K562 (cell line): Measurements from ENCODE around the gene AS3MT. TPM values are rescaled to one million over a fixed set of nuclear protein-coding genes. Genes with fewer than 3 reads are reported as not detected.

Source experiments
- BMI1 ChIP-seq: fragments of 150-350 bp; IDR thresholded peaks from 2 replicates; pipeline ENCODE4 v1.6.1; 2014; ENCODE audit warnings: low read length
- CTBP1 ChIP-seq: fragments of 450-650 bp; IDR thresholded peaks from 2 replicates; pipeline ENCODE4 v1.6.1; 2016; ENCODE audit warnings: borderline replicate concordance
- DNMT1 ChIP-seq: fragments of 450-650 bp; IDR thresholded peaks from 2 replicates; pipeline ENCODE4 v1.6.1; 2016; ENCODE audit warnings: antibody characterized with exemption, mild to moderate bottlenecking
- ETS2 ChIP-seq: IDR thresholded peaks from 2 replicates; pipeline ENCODE4 v1.6.1; 2016; ENCODE audit warnings: borderline replicate concordance, missing genetic modification characterization, mild to moderate bottlenecking, moderate library complexity, missing compliant biosample characterization; ENCODE audit not compliant: poor library complexity, severe bottlenecking
- FOXK2 ChIP-seq, 2 experiments: fragments of 450-650 bp; IDR thresholded peaks in 1 of 2; conservative IDR thresholded peaks in 1 of 2; 2 replicates each; pipeline ENCODE4 v1.6.1; 2016; ENCODE audit warnings: low read depth in 2 of 2, mild to moderate bottlenecking in 1 of 2
- JUNB ChIP-seq: fragments of 450-650 bp; formaldehyde crosslinking; conservative IDR thresholded peaks from 2 replicates; pipeline ENCODE4 v1.4.0; 2020; ENCODE audit warnings: mild to moderate bottlenecking
- MEIS2 ChIP-seq: fragments of 450-650 bp; IDR thresholded peaks from 2 replicates; pipeline ENCODE4 v1.6.1; 2014; ENCODE audit warnings: mild to moderate bottlenecking; ENCODE audit not compliant: partially characterized antibody
- NFYB ChIP-seq: IDR thresholded peaks from 2 replicates; pipeline ENCODE4 v1.6.1; 2011; ENCODE audit warnings: mild to moderate bottlenecking, moderate library complexity; ENCODE audit not compliant: insufficient read length; ENCODE audit errors: extremely low read depth
- POLR2A ChIP-seq: fragments of 450-650 bp; conservative IDR thresholded peaks from 2 replicates; pipeline ENCODE4 v1.6.1; 2016
- RFX1 ChIP-seq: fragments of 450-650 bp; IDR thresholded peaks from 2 replicates; pipeline ENCODE4 v1.6.1; 2016; ENCODE audit warnings: mild to moderate bottlenecking, moderate library complexity
- SMC3 ChIP-seq: conservative IDR thresholded peaks from 2 replicates; pipeline ENCODE4 v1.6.1; 2011; ENCODE audit warnings: low read depth, low read length, improper control_type of control experiment; ENCODE audit not compliant: insufficient read depth
- U2AF1 ChIP-seq: fragments of 200-400 bp; formaldehyde crosslinking; optimal IDR thresholded peaks from 2 replicates; pipeline ENCODE3; 2017; ENCODE audit warnings: mild to moderate bottlenecking, low read depth, low read length, moderate library complexity
- ZNF140 ChIP-seq: fragments of 250-450 bp; sonication (Bioruptor Pico); IDR thresholded peaks from 2 replicates; pipeline ENCODE4 v1.8.0; 2021; ENCODE audit warnings: moderate library complexity, mild to moderate bottlenecking, inconsistent platforms
- ZNF445 ChIP-seq: fragments of 250-450 bp; sonication (Bioruptor Pico); IDR thresholded peaks from 2 replicates; pipeline ENCODE4 v1.4.0; 2020; ENCODE audit warnings: low read depth, mild to moderate bottlenecking, moderate library complexity
- ZNF717 ChIP-seq: fragments of 250-450 bp; sonication (Bioruptor Pico); IDR thresholded peaks from 2 replicates; pipeline ENCODE4 v1.5.0; 2021
- ZNF830 ChIP-seq: fragments of 250-450 bp; sonication (Bioruptor Pico); IDR thresholded peaks from 2 replicates; pipeline ENCODE4 v1.5.0; 2021; ENCODE audit warnings: mild to moderate bottlenecking
- ZSCAN32 ChIP-seq: fragments of 450-650 bp; formaldehyde crosslinking; IDR thresholded peaks from 2 replicates; pipeline ENCODE4 v1.4.0; 2020; ENCODE audit warnings: mild to moderate bottlenecking, moderate library complexity
- polyA plus RNA-seq, 8 experiments: library from polyadenylated mRNA; depleted of rRNA in 4 of 8; stranded (reverse) in 5 of 8; unstranded in 3 of 8; fragments of >200 nt; fragmentation: Nextera tagmentation in 2 of 8; fragmentation: Illumina TruSeq in 1 of 8; extraction: Ambion mirVana in 2 of 8; extraction: Trizol in 1 of 8; gene quantifications; 2 replicates each; pipeline versions ENCODE4 v1.2.1 to v1.2.3, GENCODE V29; 2011 to 2014; ENCODE audit warnings: inconsistent platforms in 1 of 8, missing spikeins in 1 of 8
- total RNA-seq, 7 experiments: library from RNA; depleted of rRNA in 6 of 7; stranded (reverse); fragments of >200 nt in 6 of 7; fragmentation: Illumina TruSeq in 2 of 7; extraction: Trizol in 2 of 7; gene quantifications; 2 replicates each; pipeline versions ENCODE4 v1.2.1 to v1.2.3, GENCODE V29; 2011 to 2021; ENCODE audit warnings: low replicate concordance in 1 of 7
- TF ChIP-seq, protein P1 (sequence below): fragments of 450-650 bp; IDR thresholded peaks from 2 replicates; pipeline ENCODE4 v1.6.1; 2018; ENCODE audit not compliant: partially characterized antibody
- TF ChIP-seq, protein P2 (sequence below): fragments of 200-800 bp; sonication (Bioruptor generic); IDR thresholded peaks from 2 replicates; pipeline ENCODE4 v1.6.1; 2017; ENCODE audit warnings: missing genetic modification characterization, missing compliant biosample characterization
- TF ChIP-seq, protein P3 (sequence below): fragments of 250-450 bp; sonication (Bioruptor Pico); IDR thresholded peaks from 2 replicates; pipeline ENCODE4 v1.5.0; 2021
- TF ChIP-seq, protein P4 (sequence below): fragments of 450-650 bp; IDR thresholded peaks from 2 replicates; pipeline ENCODE4 v1.6.1; 2016; ENCODE audit warnings: low read depth, mild to moderate bottlenecking, moderate library complexity
- TF ChIP-seq, protein P5 (sequence below): conservative IDR thresholded peaks from 2 replicates; pipeline ENCODE4 v1.6.1; 2011; ENCODE audit warnings: low read depth, mild to moderate bottlenecking, low read length; ENCODE audit not compliant: control insufficient read depth

AS3MT gene
- total and polyA plus RNA-seq, 9 of the 15 experiments (the other 6 are each of a cell fraction or from before 2014, with no cell fraction given) = 0.04 to 0.33 (median 0.19) TPM; not detected in 2

DNA sequence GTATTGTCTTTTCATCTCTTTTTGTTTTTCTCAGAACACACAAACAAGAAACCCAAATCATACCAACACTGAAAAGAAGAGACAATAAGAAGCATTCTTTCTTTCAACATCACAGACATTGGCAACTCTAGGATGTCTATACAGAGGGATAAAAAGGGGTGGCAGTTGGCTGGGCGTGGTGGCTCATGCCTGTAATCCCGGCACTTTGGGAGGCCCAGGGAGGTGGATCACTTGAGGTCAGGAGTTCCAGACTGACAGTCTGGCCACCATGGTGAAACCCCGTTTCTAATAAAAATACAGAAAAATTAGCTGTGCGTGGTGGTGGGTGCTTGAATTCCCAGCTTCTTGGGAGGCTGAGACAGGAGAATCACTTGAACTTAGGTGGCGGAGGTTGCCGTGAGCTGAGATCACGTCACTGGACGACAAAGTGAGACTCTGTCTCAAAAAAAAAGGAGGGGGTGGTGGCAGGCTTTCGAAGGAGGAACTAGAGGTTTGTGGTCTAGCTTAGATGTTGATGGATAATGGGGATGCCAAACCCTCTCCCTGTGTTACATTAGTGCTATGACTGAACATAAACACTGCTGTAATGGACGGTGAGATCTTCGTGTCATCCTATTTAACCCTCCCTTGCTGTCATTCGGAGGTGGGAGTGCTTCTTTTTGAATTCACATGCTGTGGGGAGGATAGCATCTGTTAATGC, 58.2 kb downstream of the AS3MT start (continued):
- TF ChIP-seq, protein P1, sequence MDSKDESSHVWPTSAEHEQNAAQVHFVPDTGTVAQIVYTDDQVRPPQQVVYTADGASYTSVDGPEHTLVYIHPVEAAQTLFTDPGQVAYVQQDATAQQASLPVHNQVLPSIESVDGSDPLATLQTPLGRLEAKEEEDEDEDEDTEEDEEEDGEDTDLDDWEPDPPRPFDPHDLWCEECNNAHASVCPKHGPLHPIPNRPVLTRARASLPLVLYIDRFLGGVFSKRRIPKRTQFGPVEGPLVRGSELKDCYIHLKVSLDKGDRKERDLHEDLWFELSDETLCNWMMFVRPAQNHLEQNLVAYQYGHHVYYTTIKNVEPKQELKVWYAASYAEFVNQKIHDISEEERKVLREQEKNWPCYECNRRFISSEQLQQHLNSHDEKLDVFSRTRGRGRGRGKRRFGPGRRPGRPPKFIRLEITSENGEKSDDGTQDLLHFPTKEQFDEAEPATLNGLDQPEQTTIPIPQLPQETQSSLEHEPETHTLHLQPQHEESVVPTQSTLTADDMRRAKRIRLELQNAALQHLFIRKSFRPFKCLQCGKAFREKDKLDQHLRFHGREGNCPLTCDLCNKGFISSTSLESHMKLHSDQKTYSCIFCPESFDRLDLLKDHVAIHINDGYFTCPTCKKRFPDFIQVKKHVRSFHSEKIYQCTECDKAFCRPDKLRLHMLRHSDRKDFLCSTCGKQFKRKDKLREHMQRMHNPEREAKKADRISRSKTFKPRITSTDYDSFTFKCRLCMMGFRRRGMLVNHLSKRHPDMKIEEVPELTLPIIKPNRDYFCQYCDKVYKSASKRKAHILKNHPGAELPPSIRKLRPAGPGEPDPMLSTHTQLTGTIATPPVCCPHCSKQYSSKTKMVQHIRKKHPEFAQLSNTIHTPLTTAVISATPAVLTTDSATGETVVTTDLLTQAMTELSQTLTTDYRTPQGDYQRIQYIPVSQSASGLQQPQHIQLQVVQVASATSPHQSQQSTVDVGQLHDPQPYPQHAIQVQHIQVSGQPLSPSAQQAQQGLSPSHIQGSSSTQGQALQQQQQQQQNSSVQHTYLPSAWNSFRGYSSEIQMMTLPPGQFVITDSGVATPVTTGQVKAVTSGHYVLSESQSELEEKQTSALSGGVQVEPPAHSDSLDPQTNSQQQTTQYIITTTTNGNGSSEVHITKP = no peak
- TF ChIP-seq JUNB (no peak), MEIS2 (peak; percentile 58), FOXK2 (conservative IDR thresholded peaks at IDR 0.05 in 1 of 2, IDR thresholded peaks at IDR 0.05 in 1 of 2; ENCODE audit: low read depth in 2 of 2) (0 out of 4 replicates have a peak, but pooled peaks of 1 of the 2 experiments have one; percentile 37), ZSCAN32 (CRISPR knock-in tag) (no peak), ZNF717 (CRISPR knock-in tag) (no peak), ZNF445 (CRISPR knock-in tag) (no peak), ZNF830 (CRISPR knock-in tag) (no peak), CTBP1 (peak; percentile 47; the same call in 1 of the 2 replicates), NFYB (no peak), ETS2 (tag) (no peak), DNMT1 (no peak), U2AF1 (no peak), RFX1 (no peak), BMI1 (no peak), POLR2A (no peak), SMC3 (no peak), ZNF140 (CRISPR knock-in tag) (no peak)
- TF ChIP-seq, protein P2, sequence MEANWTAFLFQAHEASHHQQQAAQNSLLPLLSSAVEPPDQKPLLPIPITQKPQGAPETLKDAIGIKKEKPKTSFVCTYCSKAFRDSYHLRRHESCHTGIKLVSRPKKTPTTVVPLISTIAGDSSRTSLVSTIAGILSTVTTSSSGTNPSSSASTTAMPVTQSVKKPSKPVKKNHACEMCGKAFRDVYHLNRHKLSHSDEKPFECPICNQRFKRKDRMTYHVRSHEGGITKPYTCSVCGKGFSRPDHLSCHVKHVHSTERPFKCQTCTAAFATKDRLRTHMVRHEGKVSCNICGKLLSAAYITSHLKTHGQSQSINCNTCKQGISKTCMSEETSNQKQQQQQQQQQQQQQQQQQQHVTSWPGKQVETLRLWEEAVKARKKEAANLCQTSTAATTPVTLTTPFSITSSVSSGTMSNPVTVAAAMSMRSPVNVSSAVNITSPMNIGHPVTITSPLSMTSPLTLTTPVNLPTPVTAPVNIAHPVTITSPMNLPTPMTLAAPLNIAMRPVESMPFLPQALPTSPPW (CRISPR knock-in tag) = peak; percentile 65
- TF ChIP-seq, protein P3, sequence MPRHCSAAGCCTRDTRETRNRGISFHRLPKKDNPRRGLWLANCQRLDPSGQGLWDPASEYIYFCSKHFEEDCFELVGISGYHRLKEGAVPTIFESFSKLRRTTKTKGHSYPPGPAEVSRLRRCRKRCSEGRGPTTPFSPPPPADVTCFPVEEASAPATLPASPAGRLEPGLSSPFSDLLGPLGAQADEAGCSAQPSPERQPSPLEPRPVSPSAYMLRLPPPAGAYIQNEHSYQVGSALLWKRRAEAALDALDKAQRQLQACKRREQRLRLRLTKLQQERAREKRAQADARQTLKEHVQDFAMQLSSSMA (CRISPR knock-in tag) = no peak
- TF ChIP-seq, protein P4, sequence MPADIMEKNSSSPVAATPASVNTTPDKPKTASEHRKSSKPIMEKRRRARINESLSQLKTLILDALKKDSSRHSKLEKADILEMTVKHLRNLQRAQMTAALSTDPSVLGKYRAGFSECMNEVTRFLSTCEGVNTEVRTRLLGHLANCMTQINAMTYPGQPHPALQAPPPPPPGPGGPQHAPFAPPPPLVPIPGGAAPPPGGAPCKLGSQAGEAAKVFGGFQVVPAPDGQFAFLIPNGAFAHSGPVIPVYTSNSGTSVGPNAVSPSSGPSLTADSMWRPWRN = no peak
- TF ChIP-seq, protein P5, sequence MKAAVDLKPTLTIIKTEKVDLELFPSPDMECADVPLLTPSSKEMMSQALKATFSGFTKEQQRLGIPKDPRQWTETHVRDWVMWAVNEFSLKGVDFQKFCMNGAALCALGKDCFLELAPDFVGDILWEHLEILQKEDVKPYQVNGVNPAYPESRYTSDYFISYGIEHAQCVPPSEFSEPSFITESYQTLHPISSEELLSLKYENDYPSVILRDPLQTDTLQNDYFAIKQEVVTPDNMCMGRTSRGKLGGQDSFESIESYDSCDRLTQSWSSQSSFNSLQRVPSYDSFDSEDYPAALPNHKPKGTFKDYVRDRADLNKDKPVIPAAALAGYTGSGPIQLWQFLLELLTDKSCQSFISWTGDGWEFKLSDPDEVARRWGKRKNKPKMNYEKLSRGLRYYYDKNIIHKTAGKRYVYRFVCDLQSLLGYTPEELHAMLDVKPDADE = no peak
